ENCODE results near the gene GCH1. TPM values are rescaled to one million over a fixed set of nuclear protein-coding genes. Genes with fewer than 3 reads are reported as not detected.

Gene GCH1
- 22.5 TPM for polyA plus RNA-seq (2012; ENCODE audit: missing spikeins)

- FAIRE-seq: peak; percentile 88
- peak; percentile 64 for DNase-seq (ENCODE audit: insufficient read length)
- TF ChIP-seq POLR2AphosphoS5 (IDR thresholded peaks at IDR 0.05; ENCODE audit: low read depth, low read length) (peak; percentile 95), POLR2A (IDR thresholded peaks at IDR 0.05; ENCODE audit: low read depth, low read length) (peak; percentile 99), TAF1 (IDR thresholded peaks at IDR 0.05; ENCODE audit: borderline replicate concordance, low read depth, low read length) (0 out of 2 replicates have a peak, but pooled peaks have one; percentile 17)
Measured at GRCh38 chr14:54902521-54903420, at the start of gene GCH1. Gene GCH1 (minus strand): TSS chr14:54902826. CDS start chr14:54902663, 163 bp downstream.

GRCh38 chr14:54947230-54947629 lies 44.6 kb upstream of the GCH1 start:
- FAIRE-seq: no peak
- no peak for DNase-seq (ENCODE audit: insufficient read length)
- TF ChIP-seq POLR2A (IDR thresholded peaks at IDR 0.05; ENCODE audit: low read depth, low read length): no peak
- TF ChIP-seq POLR2AphosphoS5 (IDR thresholded peaks at IDR 0.05; ENCODE audit: low read depth, low read length): no peak

- DNase-seq (ENCODE audit: insufficient read length) (no peak), FAIRE-seq (no peak)
- TF ChIP-seq TAF1 (IDR thresholded peaks at IDR 0.05; ENCODE audit: borderline replicate concordance, low read depth, low read length) (no peak), POLR2AphosphoS5 (IDR thresholded peaks at IDR 0.05; ENCODE audit: low read depth, low read length) (no peak), POLR2A (IDR thresholded peaks at IDR 0.05; ENCODE audit: low read depth, low read length) (no peak)
Measured at GRCh38 chr14:54946500-54946899, 43.9 kb upstream of the GCH1 start.

- TF ChIP-seq POLR2AphosphoS5 (IDR thresholded peaks at IDR 0.05; ENCODE audit: low read depth, low read length): no peak
- TF ChIP-seq TAF1 (IDR thresholded peaks at IDR 0.05; ENCODE audit: borderline replicate concordance, low read depth, low read length): no peak
- no peak for TF ChIP-seq POLR2A (IDR thresholded peaks at IDR 0.05; ENCODE audit: low read depth, low read length)
- no peak for FAIRE-seq
- no peak for DNase-seq (ENCODE audit: insufficient read length)
Measured at GRCh38 chr14:54944737-54945391, 42.2 kb upstream of the GCH1 start.

- TF ChIP-seq POLR2A (IDR thresholded peaks at IDR 0.05; ENCODE audit: low read depth, low read length) (no peak), POLR2AphosphoS5 (IDR thresholded peaks at IDR 0.05; ENCODE audit: low read depth, low read length) (no peak), TAF1 (IDR thresholded peaks at IDR 0.05; ENCODE audit: borderline replicate concordance, low read depth, low read length) (no peak)
- FAIRE-seq: no peak
- no peak for DNase-seq (ENCODE audit: insufficient read length)
Measured at GRCh38 chr14:54942913-54943312, 40.3 kb upstream of the GCH1 start.

- DNase-seq (ENCODE audit: insufficient read length) (no peak), FAIRE-seq (no peak)
- TF ChIP-seq POLR2AphosphoS5 (IDR thresholded peaks at IDR 0.05; ENCODE audit: low read depth, low read length) (no peak), POLR2A (IDR thresholded peaks at IDR 0.05; ENCODE audit: low read depth, low read length) (no peak), TAF1 (IDR thresholded peaks at IDR 0.05; ENCODE audit: borderline replicate concordance, low read depth, low read length) (no peak)
Measured at GRCh38 chr14:54936816-54937215, 34.2 kb upstream of the GCH1 start.

GRCh38 chr14:54935958-54936357 lies 33.3 kb upstream of the GCH1 start:
- DNase-seq (ENCODE audit: insufficient read length) (no peak), FAIRE-seq (no peak)
- TF ChIP-seq POLR2AphosphoS5 (IDR thresholded peaks at IDR 0.05; ENCODE audit: low read depth, low read length) (no peak), TAF1 (IDR thresholded peaks at IDR 0.05; ENCODE audit: borderline replicate concordance, low read depth, low read length) (no peak), POLR2A (IDR thresholded peaks at IDR 0.05; ENCODE audit: low read depth, low read length) (no peak)

GRCh38 chr14:54935100-54935499 lies 32.5 kb upstream of the GCH1 start:
- DNase-seq (ENCODE audit: insufficient read length) (no peak), FAIRE-seq (no peak)
- TF ChIP-seq POLR2A (IDR thresholded peaks at IDR 0.05; ENCODE audit: low read depth, low read length): no peak
- TF ChIP-seq TAF1 (IDR thresholded peaks at IDR 0.05; ENCODE audit: borderline replicate concordance, low read depth, low read length): no peak

- DNase-seq (ENCODE audit: insufficient read length): no peak
- FAIRE-seq: no peak
Measured at GRCh38 chr14:54933006-54933405, 30.4 kb upstream of the GCH1 start.

GRCh38 chr14:54931598-54932340 lies 29.1 kb upstream of the GCH1 start:
- DNase-seq (ENCODE audit: insufficient read length) (no peak), FAIRE-seq (no peak)
- TF ChIP-seq POLR2AphosphoS5 (IDR thresholded peaks at IDR 0.05; ENCODE audit: low read depth, low read length) (no peak), TAF1 (IDR thresholded peaks at IDR 0.05; ENCODE audit: borderline replicate concordance, low read depth, low read length) (no peak), POLR2A (IDR thresholded peaks at IDR 0.05; ENCODE audit: low read depth, low read length) (no peak)

More at GRCh38 chr14:54933006-54933405, 30.4 kb upstream of the GCH1 start:
- TF ChIP-seq POLR2A (IDR thresholded peaks at IDR 0.05; ENCODE audit: low read depth, low read length) (no peak), POLR2AphosphoS5 (IDR thresholded peaks at IDR 0.05; ENCODE audit: low read depth, low read length) (no peak), TAF1 (IDR thresholded peaks at IDR 0.05; ENCODE audit: borderline replicate concordance, low read depth, low read length) (no peak)

- TF ChIP-seq POLR2A (IDR thresholded peaks at IDR 0.05; ENCODE audit: low read depth, low read length) (no peak), TAF1 (IDR thresholded peaks at IDR 0.05; ENCODE audit: borderline replicate concordance, low read depth, low read length) (no peak), POLR2AphosphoS5 (IDR thresholded peaks at IDR 0.05; ENCODE audit: low read depth, low read length) (no peak)
- FAIRE-seq: no peak
- DNase-seq (ENCODE audit: insufficient read length): no peak
Measured at GRCh38 chr14:54931101-54931500, 28.5 kb upstream of the GCH1 start.
